GM12801 (cell line): ENCODE data around the gene EFNB2.

Source experiments
- TF ChIP-seq, protein P1 (sequence below): IDR thresholded peaks from one replicate; pipeline ENCODE4 v1.5.1; 2011; ENCODE audit warnings: control low read depth; ENCODE audit not compliant: insufficient read length; ENCODE audit errors: extremely low read depth

The EFNB2 gene

DNA sequence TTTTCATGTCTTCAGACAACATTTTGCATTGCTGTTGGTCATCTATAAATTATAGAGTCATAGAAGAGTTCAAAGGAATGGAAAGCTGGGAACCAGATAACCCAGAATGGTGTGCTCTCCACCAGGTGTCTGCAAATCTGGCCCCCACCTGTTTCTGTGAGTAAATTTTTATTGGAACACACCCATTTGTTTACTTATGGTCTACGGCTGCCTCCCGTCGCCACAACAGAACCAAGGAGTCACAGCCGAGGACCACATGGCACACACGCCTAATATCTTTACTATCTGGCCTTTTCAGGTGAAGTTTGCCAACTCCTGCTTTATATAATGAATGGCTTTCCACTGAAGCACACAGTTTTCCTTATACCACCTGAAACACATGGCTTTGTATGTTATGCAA lies 58.2 kb downstream of the EFNB2 start:
- TF ChIP-seq, protein P1, sequence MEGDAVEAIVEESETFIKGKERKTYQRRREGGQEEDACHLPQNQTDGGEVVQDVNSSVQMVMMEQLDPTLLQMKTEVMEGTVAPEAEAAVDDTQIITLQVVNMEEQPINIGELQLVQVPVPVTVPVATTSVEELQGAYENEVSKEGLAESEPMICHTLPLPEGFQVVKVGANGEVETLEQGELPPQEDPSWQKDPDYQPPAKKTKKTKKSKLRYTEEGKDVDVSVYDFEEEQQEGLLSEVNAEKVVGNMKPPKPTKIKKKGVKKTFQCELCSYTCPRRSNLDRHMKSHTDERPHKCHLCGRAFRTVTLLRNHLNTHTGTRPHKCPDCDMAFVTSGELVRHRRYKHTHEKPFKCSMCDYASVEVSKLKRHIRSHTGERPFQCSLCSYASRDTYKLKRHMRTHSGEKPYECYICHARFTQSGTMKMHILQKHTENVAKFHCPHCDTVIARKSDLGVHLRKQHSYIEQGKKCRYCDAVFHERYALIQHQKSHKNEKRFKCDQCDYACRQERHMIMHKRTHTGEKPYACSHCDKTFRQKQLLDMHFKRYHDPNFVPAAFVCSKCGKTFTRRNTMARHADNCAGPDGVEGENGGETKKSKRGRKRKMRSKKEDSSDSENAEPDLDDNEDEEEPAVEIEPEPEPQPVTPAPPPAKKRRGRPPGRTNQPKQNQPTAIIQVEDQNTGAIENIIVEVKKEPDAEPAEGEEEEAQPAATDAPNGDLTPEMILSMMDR: no peak

DNA sequence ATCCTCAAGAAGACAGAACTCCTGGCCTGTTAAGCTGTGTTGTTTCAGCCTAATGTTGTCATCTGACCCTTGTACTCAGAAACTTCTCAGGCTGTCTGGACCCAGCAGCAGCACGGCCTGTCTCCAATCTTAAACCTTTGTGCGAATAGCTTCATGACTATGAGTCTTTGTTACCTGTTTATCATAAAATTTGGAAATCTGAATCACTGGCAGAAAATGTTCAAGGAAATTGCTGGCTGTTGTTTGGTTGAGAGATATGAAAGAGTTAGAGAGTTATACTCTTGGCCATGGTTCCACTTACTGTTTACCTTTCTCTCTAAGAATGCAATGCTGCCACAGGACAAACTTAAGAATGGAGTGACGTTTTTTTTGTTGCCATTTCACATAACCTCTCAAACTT lies 59.6 kb downstream of the EFNB2 start:
- TF ChIP-seq, protein P1: no peak

DNA sequence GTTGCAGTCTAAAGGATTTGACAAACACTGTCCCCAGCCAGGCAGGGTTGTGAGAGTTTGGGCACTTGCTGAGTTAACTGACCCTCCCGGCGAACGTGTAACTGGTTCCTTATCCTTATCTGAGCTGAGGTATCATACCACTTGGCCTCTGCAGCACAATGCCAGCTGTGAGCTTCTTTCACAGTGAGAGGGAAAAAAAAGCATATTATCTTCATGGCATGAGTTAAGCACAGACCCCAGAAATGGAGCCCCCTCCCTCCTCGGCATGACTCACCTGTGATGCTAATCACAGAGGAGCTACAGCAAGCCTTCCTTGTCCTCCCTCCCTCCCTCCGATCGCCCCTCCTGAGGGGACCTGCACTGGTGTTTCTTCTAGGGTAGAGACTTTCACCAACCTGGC lies 60.5 kb downstream of the EFNB2 start:
- TF ChIP-seq, protein P1: no peak

DNA sequence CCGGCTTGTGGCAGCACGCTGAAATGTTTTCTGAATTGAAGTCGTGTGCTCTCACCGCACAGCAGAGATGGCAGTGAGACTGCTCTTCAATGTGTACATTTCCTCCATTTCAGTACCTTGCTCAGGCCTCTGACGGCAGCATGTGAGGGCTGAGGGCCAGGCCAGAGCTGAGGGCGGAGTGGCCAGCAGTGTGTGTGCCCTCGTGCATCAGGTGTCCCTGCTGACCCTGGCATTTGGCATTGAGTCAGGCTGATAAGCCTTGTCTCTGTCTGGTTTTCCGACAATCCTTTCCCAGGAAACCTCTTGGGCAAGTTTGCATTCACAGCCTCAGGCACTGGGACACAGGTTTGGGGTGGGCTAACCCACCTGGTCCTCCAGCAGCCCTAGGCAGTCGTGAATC lies 62.3 kb downstream of the EFNB2 start:
- TF ChIP-seq, protein P1: no peak

DNA sequence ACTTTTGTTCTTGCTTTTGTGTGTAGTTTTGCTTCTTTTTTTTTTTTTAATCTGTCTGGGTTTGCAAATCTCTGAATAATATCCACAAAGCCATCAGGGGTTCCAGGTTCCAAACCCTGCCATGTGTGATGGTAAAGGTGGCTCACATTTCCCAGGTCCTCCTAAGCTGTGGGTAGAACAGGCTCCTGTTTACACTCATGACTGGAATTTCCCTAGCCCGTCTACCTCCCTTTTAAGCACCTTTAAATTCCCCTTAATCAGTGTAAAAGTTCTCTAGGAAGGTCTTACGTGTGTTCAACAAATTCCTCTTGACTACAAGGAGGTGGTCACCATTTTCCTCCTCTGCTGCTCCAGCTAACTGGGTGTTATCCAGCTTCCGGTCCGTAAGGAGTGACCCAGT lies 62.8 kb downstream of the EFNB2 start:
- TF ChIP-seq, protein P1: no peak

DNA sequence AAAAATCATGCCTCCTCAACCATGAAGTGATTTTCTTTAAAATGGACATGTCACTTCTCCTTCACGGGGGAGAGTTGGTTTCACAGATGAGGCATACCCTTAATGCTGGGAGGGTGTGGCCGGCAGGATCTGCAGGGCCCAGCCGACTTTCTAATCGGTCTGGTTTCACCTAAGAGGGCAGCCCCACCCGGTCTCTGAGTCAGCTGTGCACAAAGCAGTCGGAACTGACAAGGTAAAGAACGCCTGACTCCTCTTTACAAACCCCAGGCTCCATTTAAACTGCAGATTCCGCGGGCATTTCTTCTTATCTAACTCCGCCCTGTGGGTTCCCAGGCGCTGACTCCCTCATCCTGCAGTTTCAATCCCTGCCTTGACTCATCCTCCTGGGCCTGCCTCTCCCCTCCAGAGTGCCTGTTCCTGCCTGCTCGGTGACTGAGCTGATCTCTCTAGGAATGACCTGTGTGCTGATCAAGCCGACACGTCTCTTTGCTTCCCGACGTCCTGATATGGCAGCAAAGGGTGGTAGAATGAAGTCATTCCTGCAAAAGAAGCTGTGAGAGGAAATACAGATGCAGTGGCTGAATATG lies 63.4 kb downstream of the EFNB2 start:
- TF ChIP-seq, protein P1: no peak

DNA sequence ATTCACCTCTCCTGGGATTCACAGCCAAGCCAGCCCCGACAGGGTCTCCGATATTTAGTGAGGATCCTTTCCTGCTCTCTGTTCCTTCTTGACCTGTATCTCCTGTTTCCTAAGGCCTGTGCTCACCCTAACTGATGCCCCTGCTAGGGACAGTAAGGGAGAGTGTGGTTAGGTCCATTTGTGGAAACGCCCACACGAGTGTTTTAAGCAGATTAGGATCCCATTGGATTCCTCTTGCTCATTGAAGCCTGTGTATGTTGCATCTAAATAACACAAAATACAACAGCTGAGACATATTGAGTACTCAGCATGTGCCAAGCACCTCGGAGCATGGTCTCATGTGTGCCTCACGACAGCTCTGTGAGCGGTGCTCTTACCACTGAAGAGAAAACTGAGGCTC lies 64.9 kb downstream of the EFNB2 start:
- TF ChIP-seq, protein P1: no peak
